Pulmonary artery endothelial cell (primary cell): ENCODE data around the gene CLDN15. TPM values are rescaled to one million over a fixed set of nuclear protein-coding genes. Genes with fewer than 3 reads are reported as not detected.
"Not testable (repeated sequence)": the region's sequence is repeated elsewhere in the genome, so short reads cannot be mapped to it uniquely, and the experiment has no call there.

Experiments
- DNase-seq: peaks from one replicate; pipeline ENCODE4 v3.0.0-alpha.2; 2011; ENCODE audit warnings: low read depth, low spot score
- total RNA-seq: library from RNA; depleted of rRNA; stranded (reverse); fragments of >200 nt; gene quantifications from 2 replicates; pipeline ENCODE4 v1.2.3, GENCODE V29; 2014

Gene CLDN15
- total RNA-seq, 1 donor from 2014 or later = 2.0 TPM

GRCh38 chr7:101200504-101200861 lies 37.1 kb downstream of the CLDN15 start:
- no peak for DNase-seq

- DNase-seq = not testable (repeated sequence)
Measured at GRCh38 chr7:101199522-101199921, 38.1 kb downstream of the CLDN15 start.

DNA sequence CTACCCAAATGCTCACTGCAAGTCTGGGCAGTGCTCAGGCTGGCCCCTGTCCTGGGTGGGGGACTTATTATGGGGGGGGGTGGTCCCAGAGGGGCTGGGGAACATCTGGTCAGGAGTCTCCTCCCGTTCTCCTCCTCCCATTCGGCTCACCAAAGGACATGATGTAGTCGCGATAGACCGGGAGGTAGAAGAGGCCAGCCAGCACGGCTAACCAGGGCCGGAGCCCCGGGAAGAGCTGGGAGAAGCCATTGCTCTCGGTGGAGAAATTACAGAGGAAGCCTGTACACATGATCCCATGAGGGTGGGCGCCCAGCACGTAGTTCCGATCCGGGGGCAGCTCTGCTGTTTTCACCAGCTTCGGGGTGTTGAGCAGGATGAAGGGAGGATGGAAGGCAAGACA lies 39.1 kb downstream of the CLDN15 start:
- DNase-seq = no peak

DNA sequence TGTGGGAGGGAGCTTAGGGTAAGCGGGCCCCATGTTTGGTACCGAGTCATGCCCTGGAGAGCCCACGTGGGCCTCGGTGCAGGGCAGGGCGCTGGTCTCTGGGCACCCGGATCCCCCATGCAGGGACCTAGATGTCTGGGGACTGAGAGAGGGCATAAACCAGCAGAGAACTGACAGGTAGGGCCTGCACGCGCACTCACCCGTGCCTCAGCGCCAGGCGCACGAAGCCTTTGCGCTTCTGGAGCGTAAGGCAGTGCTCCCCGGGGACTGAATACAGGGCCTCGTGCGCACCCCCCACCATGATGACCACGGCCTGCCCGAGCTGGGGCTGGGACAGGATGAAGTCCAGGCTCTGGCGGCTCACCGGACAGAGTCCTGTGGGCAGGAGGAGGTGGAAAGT lies 39.6 kb downstream of the CLDN15 start:
- no peak for DNase-seq

DNA sequence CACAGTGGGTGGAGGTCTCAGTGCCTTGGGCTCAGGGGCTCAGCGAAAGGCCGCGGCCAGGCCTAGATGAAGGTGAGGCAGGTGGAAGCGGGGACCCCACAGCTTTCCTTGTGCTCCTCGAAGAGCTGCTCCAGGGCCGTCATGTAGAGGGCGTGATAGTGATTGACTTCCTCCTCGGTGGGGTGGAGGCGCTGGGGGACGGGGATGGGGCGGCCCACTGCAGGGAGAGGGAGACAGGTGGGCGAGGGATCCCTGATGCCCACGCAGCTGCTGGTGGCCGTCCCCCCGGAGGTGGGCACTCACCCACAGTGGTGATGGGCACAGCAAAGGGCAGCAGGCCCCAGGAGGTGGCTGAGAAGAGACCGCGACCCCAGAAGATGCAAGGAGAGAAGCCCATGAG lies 41.7 kb downstream of the CLDN15 start:
- DNase-seq = no peak

DNA sequence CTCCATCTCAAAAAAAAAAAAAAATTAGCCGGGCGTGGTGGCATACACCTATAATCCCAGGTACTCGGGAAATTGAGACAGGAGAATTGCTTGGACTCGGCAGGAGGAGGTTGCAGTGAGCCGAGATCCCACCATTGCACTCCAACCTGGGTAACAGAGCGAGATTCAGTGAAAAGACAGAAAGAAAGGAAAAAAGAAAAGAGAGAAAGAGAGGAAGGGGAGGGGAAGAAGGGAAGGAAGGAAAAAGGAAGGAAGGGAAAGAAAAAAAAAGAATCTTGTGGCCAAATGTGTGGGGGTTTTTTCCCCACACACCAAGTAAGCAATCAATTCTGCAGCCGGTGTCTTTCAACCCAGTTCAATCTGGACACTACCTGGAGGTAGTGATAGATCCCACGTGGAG lies 48.5 kb downstream of the CLDN15 start:
- DNase-seq = no peak

DNA sequence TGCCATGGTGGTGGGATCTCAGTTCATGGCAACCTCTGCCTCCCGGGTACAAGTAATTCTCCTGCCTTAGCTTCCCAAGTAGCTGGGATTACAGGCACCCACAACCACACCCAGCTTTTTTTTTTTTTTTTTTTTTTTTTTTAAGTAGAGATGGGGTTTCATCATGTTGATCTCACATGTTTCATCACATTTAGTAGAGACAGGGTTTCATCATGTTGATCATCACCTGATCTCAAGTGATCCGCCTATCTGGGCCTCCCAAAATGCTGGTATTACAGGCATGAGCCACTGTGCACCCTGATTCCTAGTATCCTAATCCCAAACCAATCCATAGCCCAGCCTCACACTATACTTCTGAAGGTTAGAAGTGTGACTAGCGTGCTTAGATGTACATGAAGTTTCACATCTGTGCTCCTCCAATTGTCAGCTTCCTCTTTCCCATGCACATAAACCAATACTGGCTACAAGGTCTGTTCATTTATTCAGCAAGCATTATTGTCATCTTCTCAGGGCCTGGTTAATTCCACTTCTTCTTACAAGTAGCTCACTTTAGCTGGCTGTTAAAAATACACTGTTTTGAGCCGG lies 50.7 kb downstream of the CLDN15 start:
- DNase-seq = no peak

GRCh38 chr7:101186194-101186593 lies 51.4 kb downstream of the CLDN15 start:
- no peak for DNase-seq

GRCh38 chr7:101185258-101185839 lies 52.3 kb downstream of the CLDN15 start:
- no peak for DNase-seq

Other genes with a start within 250 kb of the CLDN15 start
- not detected in 2 replicates for gene MUC17, start 217.7 kb downstream of the CLDN15 start, total RNA-seq
- 14.0 and 28.8 TPM in 2 replicates for gene TRIM56, start 152.3 kb downstream of the CLDN15 start, total RNA-seq
- 2,165 and 2,466 TPM in 2 replicates for gene SERPINE1, start 110.7 kb downstream of the CLDN15 start, total RNA-seq
- gene AP1S1, start 83.3 kb downstream of the CLDN15 start, total RNA-seq = 161 and 225 TPM in 2 replicates
- gene VGF, start 72.2 kb downstream of the CLDN15 start, total RNA-seq = 0.07 TPM in 1 of 2 replicates, not detected in the other
- not detected in 2 replicates for gene NAT16, start 57.5 kb downstream of the CLDN15 start, total RNA-seq
- not detected in 2 replicates for gene MOGAT3, start 36.8 kb downstream of the CLDN15 start, total RNA-seq
- gene PLOD3, start 20.2 kb downstream of the CLDN15 start, total RNA-seq = 65.4 and 80.8 TPM in 2 replicates
- gene ZNHIT1, start 19.6 kb downstream of the CLDN15 start, total RNA-seq = 84.0 and 118 TPM in 2 replicates
- gene FIS1, start 7.3 kb upstream of the CLDN15 start, total RNA-seq = 132 and 233 TPM in 2 replicates
- 21.9 and 24.2 TPM in 2 replicates for gene IFT22, start 84.0 kb upstream of the CLDN15 start, total RNA-seq
- gene COL26A1, start 125.1 kb upstream of the CLDN15 start, total RNA-seq = not detected in 2 replicates